ENCODE results near the gene KIAA1614. TPM values are rescaled to one million over a fixed set of nuclear protein-coding genes. Genes with fewer than 3 reads are reported as not detected.
A peak's percentile ranks its signal among the peaks of the same experiment; 100 is the strongest.

Gene KIAA1614
- total and polyA plus RNA-seq, 10 of the 15 experiments (the other 5 are each of a cell fraction or from before 2014, with no cell fraction given), result 0.03 to 1.0 (median 0.26) TPM; not detected in 1

GRCh38 chr1:180888870-180889269 is 23.8 kb upstream of the KIAA1614 start (continued):
- TF ChIP-seq, protein P1, sequence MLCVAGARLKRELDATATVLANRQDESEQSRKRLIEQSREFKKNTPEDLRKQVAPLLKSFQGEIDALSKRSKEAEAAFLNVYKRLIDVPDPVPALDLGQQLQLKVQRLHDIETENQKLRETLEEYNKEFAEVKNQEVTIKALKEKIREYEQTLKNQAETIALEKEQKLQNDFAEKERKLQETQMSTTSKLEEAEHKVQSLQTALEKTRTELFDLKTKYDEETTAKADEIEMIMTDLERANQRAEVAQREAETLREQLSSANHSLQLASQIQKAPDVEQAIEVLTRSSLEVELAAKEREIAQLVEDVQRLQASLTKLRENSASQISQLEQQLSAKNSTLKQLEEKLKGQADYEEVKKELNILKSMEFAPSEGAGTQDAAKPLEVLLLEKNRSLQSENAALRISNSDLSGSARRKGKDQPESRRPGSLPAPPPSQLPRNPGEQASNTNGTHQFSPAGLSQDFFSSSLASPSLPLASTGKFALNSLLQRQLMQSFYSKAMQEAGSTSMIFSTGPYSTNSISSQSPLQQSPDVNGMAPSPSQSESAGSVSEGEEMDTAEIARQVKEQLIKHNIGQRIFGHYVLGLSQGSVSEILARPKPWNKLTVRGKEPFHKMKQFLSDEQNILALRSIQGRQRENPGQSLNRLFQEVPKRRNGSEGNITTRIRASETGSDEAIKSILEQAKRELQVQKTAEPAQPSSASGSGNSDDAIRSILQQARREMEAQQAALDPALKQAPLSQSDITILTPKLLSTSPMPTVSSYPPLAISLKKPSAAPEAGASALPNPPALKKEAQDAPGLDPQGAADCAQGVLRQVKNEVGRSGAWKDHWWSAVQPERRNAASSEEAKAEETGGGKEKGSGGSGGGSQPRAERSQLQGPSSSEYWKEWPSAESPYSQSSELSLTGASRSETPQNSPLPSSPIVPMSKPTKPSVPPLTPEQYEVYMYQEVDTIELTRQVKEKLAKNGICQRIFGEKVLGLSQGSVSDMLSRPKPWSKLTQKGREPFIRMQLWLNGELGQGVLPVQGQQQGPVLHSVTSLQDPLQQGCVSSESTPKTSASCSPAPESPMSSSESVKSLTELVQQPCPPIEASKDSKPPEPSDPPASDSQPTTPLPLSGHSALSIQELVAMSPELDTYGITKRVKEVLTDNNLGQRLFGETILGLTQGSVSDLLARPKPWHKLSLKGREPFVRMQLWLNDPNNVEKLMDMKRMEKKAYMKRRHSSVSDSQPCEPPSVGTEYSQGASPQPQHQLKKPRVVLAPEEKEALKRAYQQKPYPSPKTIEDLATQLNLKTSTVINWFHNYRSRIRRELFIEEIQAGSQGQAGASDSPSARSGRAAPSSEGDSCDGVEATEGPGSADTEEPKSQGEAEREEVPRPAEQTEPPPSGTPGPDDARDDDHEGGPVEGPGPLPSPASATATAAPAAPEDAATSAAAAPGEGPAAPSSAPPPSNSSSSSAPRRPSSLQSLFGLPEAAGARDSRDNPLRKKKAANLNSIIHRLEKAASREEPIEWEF (IDR thresholded peaks at IDR 0.05; ENCODE audit: insufficient replicate concordance, low read depth, low read length), result no peak
- TF ChIP-seq RAD21 (IDR thresholded peaks at IDR 0.05; ENCODE audit: insufficient read depth, low read depth, low read length) (no peak), FOS (IDR thresholded peaks at IDR 0.05; ENCODE audit: borderline replicate concordance, extremely low read depth, insufficient read length) (no peak), ELK1 (IDR thresholded peaks at IDR 0.05; ENCODE audit: low read depth, low read length) (no peak), BHLHE40 (IDR thresholded peaks at IDR 0.05; ENCODE audit: borderline replicate concordance in 1 of 2, low read depth in 2 of 2, low read length in 1 of 2) (no peak), NKRF (conservative IDR thresholded peaks at IDR 0.05) (no peak), MEF2A (IDR thresholded peaks at IDR 0.05; ENCODE audit: insufficient read depth, low read depth, low read length) (no peak), PAX8 (IDR thresholded peaks at IDR 0.05) (no peak), TCF12 (IDR thresholded peaks at IDR 0.05; ENCODE audit: low read depth, low read length) (no peak), CBX3 (IDR thresholded peaks at IDR 0.05; ENCODE audit: borderline replicate concordance, low read depth) (no peak), YBX1 (IDR thresholded peaks at IDR 0.05) (no peak), ZZZ3 (IDR thresholded peaks at IDR 0.05; ENCODE audit: control insufficient read depth, insufficient read length, low read depth) (no peak), ZSCAN29 (IDR thresholded peaks at IDR 0.05) (no peak)
- TF ChIP-seq, protein P2, sequence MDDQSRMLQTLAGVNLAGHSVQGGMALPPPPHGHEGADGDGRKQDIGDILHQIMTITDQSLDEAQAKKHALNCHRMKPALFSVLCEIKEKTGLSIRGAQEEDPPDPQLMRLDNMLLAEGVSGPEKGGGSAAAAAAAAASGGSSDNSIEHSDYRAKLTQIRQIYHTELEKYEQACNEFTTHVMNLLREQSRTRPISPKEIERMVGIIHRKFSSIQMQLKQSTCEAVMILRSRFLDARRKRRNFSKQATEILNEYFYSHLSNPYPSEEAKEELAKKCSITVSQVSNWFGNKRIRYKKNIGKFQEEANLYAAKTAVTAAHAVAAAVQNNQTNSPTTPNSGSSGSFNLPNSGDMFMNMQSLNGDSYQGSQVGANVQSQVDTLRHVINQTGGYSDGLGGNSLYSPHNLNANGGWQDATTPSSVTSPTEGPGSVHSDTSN (IDR thresholded peaks at IDR 0.05; ENCODE audit: insufficient replicate concordance, low read depth, low read length), result peak; percentile 65
- TF ChIP-seq, protein P3, sequence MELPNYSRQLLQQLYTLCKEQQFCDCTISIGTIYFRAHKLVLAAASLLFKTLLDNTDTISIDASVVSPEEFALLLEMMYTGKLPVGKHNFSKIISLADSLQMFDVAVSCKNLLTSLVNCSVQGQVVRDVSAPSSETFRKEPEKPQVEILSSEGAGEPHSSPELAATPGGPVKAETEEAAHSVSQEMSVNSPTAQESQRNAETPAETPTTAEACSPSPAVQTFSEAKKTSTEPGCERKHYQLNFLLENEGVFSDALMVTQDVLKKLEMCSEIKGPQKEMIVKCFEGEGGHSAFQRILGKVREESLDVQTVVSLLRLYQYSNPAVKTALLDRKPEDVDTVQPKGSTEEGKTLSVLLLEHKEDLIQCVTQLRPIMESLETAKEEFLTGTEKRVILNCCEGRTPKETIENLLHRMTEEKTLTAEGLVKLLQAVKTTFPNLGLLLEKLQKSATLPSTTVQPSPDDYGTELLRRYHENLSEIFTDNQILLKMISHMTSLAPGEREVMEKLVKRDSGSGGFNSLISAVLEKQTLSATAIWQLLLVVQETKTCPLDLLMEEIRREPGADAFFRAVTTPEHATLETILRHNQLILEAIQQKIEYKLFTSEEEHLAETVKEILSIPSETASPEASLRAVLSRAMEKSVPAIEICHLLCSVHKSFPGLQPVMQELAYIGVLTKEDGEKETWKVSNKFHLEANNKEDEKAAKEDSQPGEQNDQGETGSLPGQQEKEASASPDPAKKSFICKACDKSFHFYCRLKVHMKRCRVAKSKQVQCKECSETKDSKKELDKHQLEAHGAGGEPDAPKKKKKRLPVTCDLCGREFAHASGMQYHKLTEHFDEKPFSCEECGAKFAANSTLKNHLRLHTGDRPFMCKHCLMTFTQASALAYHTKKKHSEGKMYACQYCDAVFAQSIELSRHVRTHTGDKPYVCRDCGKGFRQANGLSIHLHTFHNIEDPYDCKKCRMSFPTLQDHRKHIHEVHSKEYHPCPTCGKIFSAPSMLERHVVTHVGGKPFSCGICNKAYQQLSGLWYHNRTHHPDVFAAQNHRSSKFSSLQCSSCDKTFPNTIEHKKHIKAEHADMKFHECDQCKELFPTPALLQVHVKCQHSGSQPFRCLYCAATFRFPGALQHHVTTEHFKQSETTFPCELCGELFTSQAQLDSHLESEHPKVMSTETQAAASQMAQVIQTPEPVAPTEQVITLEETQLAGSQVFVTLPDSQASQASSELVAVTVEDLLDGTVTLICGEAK (IDR thresholded peaks at IDR 0.05; ENCODE audit: borderline replicate concordance), result no peak

All from GM12878 (cell line).